Heart left ventricle (tissue), 13 donors: ENCODE measurements around the gene METTL27.

ENCODE experiments used
- POLR2A ChIP-seq, 2 donors: fragments of 450-650 bp; IDR thresholded peaks; one replicate each; pipeline ENCODE4 v1.6.1; 2017; ENCODE audit warnings: antibody characterized with exemption in 2 of 2, mild to moderate bottlenecking in 2 of 2, moderate library complexity in 2 of 2
- TF ChIP-seq, protein P1 (sequence below), 12 donors: fragments of 200-600 bp; sonication (generic) in 4 of 12; IDR thresholded peaks; one replicate each; pipeline versions ENCODE4 v1.5.0 to v1.8.0; 2018 to 2022; ENCODE audit warnings: antibody characterized with exemption in 12 of 12, mild to moderate bottlenecking in 5 of 12
- donor health status: ischemic (EF 13 %, LVEDD 7.1; RV severe dilation, severe dysfunction).
- donor health status: DM: no; HTN: yes; CAD: no.
- donor health status: DM: no; HTN: no; CAD: no.
- donor health status: ischemic (EF 25% LVEDD 6.9; RV normal size, moderate dysfunction).
- donor health status: ischemic (EF 25% LVEDD 5.7; RV mildly dilated, moderate dysfunction).
- donor health status: ischemic (EF 35%, LVEDD 5.7; RV mildly dilated, moderate dysfunction).
- donor health status: nonischemic (EF 11% LVEDD 7.7; RV severe dilation, severe dysfunction).
- donor health status: DM: yes; HTN: yes; CAD: no.
- donor health status: PGD.
- donor health status: ischemic (EF 29% LVEDD 5.4; RV normal size, mild dysfunction).
- donor health status: nonischemic (EF 23%, LVEDD 6.1; RV moderate dilation, normal function).

DNA sequence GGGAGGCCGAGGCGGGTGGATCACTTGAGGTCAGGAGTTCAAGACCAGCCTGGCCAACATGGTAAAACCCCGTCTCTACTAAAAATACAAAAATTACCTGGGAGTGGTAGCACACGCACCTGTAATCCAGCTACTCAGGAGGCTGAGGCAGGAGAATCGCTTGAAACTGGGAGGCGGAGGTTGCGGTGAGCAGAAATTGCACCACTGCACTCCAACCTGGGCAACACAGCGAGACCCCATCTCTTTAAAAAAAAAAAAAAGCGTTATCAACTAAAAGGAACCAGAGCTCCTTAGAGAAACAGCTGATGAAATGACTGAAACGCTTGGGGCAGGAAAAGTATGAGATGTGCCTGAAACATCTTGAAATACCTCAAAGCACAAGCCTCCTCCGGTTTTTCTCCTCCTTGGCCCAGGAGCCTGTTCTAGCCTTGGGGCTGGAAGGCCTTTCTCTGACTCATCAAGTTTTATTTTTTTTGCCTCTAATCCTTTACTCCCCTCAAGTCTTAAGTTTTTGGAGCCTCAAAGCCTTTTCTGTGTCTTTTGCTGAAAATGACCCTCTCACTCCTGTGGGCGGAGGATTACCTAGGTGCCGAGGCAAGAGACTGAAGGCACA is 2.6 kb upstream of the METTL27 start:
- TF ChIP-seq, protein P1, sequence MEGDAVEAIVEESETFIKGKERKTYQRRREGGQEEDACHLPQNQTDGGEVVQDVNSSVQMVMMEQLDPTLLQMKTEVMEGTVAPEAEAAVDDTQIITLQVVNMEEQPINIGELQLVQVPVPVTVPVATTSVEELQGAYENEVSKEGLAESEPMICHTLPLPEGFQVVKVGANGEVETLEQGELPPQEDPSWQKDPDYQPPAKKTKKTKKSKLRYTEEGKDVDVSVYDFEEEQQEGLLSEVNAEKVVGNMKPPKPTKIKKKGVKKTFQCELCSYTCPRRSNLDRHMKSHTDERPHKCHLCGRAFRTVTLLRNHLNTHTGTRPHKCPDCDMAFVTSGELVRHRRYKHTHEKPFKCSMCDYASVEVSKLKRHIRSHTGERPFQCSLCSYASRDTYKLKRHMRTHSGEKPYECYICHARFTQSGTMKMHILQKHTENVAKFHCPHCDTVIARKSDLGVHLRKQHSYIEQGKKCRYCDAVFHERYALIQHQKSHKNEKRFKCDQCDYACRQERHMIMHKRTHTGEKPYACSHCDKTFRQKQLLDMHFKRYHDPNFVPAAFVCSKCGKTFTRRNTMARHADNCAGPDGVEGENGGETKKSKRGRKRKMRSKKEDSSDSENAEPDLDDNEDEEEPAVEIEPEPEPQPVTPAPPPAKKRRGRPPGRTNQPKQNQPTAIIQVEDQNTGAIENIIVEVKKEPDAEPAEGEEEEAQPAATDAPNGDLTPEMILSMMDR (IDR thresholded peaks at IDR 0.05): no peak
- TF ChIP-seq POLR2A (IDR thresholded peaks at IDR 0.05): no peak
